AG04449 (cell line): Measurements from ENCODE around the gene SUGT1.
"Not testable (repeated sequence)": the region's sequence is repeated elsewhere in the genome, so short reads cannot be mapped to it uniquely, and the experiment has no call there.

Experiments
- CTCF ChIA-PET: fragments of 350-600 bp; formaldehyde crosslinking; extraction: SDS; loops from one replicate; lab custom pipeline; 2021; ENCODE audit warnings: antibody characterized with exemption; lab: Yijun Ruan, JAX
- POLR2A ChIA-PET: fragments of 400-600, 350-600 bp; formaldehyde crosslinking; extraction: SDS; loops from one replicate; lab custom pipeline; 2020; ENCODE audit warnings: antibody characterized with exemption, inconsistent platforms; lab: Yijun Ruan, JAX
- DNase-seq: peaks from one replicate; pipeline ENCODE4 v3.0.0-alpha.2; 2010; ENCODE audit warnings: low read depth, low spot score
- H3K4me3 ChIP-seq: 2 replicates; pipeline ENCODE4 v1.5.1; 2011; ENCODE audit warnings: low read depth, mild to moderate bottlenecking, control low read depth, low read length
- CTCF ChIP-seq: IDR thresholded peaks from one replicate; pipeline ENCODE4 v1.5.1; 2011; ENCODE audit warnings: mild to moderate bottlenecking, moderate library complexity, low read length, control low read depth, inconsistent platforms; ENCODE audit not compliant: insufficient read depth; ENCODE audit errors: missing control alignments

Gene SUGT1

GRCh38 chr13:52695856-52696255 is 43.2 kb downstream of the SUGT1 start:
- ChIA-PET POLR2A (no interaction called here), CTCF (no interaction called here)
- no peak for TF ChIP-seq CTCF
- H3K4me3 ChIP-seq = no peak overlapping the region
- peak; percentile 21 for DNase-seq

DNA sequence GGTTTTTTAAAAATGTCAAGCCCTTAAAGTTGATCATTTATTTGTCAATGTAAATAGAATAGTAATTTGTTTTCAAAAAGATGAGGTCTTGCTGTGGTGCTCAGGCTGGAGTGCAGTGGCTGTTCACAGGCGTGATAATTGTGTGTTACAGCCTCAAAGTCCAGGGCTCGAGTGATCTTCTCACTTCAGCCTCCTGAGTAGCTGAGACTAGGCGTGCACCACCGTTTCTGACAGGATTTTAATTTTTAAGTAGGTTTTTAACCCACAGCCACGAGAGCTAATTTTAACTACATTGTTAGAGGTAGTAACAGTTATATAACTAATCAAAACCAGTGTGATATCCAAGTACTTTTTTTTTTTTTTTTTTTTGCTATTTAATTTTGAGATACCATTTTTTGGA is 43.9 kb downstream of the SUGT1 start:
- ChIA-PET CTCF (no interaction called here), POLR2A (no interaction called here)
- no peak for TF ChIP-seq CTCF

GRCh38 chr13:52701728-52702465 is 49.3 kb downstream of the SUGT1 start:
- DNase-seq = no peak
- H3K4me3 ChIP-seq = no peak overlapping the region
- ChIA-PET POLR2A (no interaction called here), CTCF (no interaction called here)
- TF ChIP-seq CTCF = no peak

More for the DNA sequence above, 43.9 kb downstream of the SUGT1 start:
- no peak overlapping the region for H3K4me3 ChIP-seq
- no peak for DNase-seq

DNA sequence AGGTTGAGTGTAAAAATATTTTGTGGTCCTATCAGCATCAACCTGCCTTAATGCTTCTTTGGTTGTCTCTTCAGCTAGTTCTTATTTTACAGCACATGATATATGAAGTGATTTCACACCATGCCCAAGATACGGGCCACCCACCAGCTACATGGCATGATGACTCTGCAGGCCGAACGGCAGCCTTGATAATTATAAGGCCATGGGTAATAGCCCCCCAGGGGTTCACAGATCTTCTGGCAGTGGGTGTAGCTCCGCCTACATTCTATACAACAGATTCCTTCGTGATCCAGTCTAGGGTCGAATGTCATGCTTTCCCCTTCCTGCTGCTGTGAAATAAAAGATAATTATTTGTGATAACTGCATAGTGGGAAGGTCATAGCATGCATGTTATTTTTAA is 50.8 kb downstream of the SUGT1 start:
- ChIA-PET POLR2A (no interaction called here), CTCF (interaction anchor here (0.9 to 1.0 kb wide), 2 partner anchors 9 to 265 kb away, joined by 3 to 4 read pairs; no protein-coding TSS in a partner anchor)
- no peak for TF ChIP-seq CTCF
- DNase-seq = no peak
- H3K4me3 ChIP-seq = no peak overlapping the region

DNA sequence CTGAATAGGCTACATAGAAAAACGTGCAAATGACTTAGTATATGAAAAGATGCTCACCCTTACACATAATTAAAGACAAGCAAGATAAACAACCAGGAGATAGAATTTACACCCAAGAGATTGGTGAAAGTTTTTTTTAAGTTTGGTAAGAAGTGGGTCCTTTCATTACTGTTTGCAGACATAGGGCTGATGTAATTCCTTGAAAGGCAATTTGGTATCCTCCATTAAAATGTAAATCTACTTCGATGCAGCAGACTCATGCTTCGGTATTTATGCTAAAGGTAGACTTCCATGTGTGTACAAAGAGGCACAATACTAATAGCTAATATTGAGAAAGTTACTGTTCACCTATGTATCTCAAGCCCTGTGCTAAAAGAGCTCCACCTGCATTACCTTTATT is 53.4 kb downstream of the SUGT1 start:
- no peak for TF ChIP-seq CTCF
- CTCF ChIA-PET = no interaction called here

DNA sequence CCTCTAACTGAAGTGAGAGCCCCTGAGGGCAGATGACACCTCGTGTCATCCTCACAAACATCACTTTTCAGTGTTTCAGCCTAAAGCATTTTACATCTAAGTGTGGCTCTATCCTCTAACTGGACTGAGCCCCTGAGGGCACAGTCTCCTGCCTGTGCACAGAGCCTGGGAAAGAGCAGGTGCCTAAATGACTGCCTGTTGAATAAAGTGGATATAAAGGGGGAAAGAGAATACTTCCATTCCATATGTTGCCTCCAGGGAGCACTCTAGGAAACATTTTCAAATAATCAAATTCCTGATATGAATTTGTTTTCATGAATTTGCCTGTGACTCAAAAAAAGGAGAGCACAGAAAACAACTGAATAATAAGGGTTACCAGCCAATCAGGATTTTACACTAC is 54.7 kb downstream of the SUGT1 start:
- no peak overlapping the region for H3K4me3 ChIP-seq
- CTCF ChIA-PET = no interaction called here
- POLR2A ChIA-PET = no interaction called here
- no peak for DNase-seq
- TF ChIP-seq CTCF = no peak

More for the DNA sequence above, 53.4 kb downstream of the SUGT1 start:
- POLR2A ChIA-PET = no interaction called here
- H3K4me3 ChIP-seq = no peak overlapping the region
- DNase-seq = no peak

- CTCF ChIA-PET, DNase-seq, POLR2A ChIA-PET, H3K4me3 ChIP-seq: not testable (repeated sequence)
Measured at GRCh38 chr13:52708266-52708665, 55.6 kb downstream of the SUGT1 start.
